RWPE2 (cell line): Measurements from ENCODE around the gene RHOV.
A peak's percentile ranks its signal among the peaks of the same experiment; 100 is the strongest.

Source experiments
- ATAC-seq: fragments of 200-7000 bp; cut with Tn5 transposase; 3 replicates; pipeline ENCODE4 v1.9.1; 2021; ENCODE audit warnings: low read depth
- DNase-seq: peaks from one replicate; pipeline ENCODE4 v3.0.0-alpha.2; 2020; ENCODE audit warnings: low spot score
- H3K27ac ChIP-seq: fragments of 450-650 bp; 2 replicates; pipeline ENCODE4 v1.5.1; 2017; ENCODE audit warnings: mild to moderate bottlenecking; ENCODE audit not compliant: poor library complexity, severe bottlenecking
- H3K27me3 ChIP-seq: fragments of 250-450 bp; sonication (Bioruptor Pico); 2 replicates; pipeline ENCODE4 v1.5.1; 2021; ENCODE audit warnings: mild to moderate bottlenecking, moderate library complexity; ENCODE audit not compliant: insufficient read depth, poor library complexity, severe bottlenecking
- H3K36me3 ChIP-seq: fragments of 250-450 bp; sonication (Bioruptor Pico); 2 replicates; pipeline ENCODE4 v1.5.1; 2020; ENCODE audit warnings: low read depth, mild to moderate bottlenecking, moderate library complexity
- H3K4me1 ChIP-seq: fragments of 250-450 bp; sonication (Bioruptor Pico); 2 replicates; pipeline ENCODE4 v1.5.1; 2021; ENCODE audit warnings: mild to moderate bottlenecking, moderate library complexity; ENCODE audit not compliant: insufficient read depth, poor library complexity, severe bottlenecking
- H3K4me3 ChIP-seq: fragments of 250-450 bp; sonication (Bioruptor Pico); 2 replicates; pipeline ENCODE4 v1.5.1; 2021; ENCODE audit warnings: mild to moderate bottlenecking, moderate library complexity; ENCODE audit not compliant: severe bottlenecking
- H3K9me3 ChIP-seq: fragments of 250-450 bp; sonication (Bioruptor Pico); 2 replicates; pipeline ENCODE4 v1.5.1; 2021; ENCODE audit warnings: mild to moderate bottlenecking, moderate library complexity; ENCODE audit not compliant: severe bottlenecking
- TF ChIP-seq, protein P1 (sequence below): fragments of 450-650 bp; IDR thresholded peaks from one replicate; pipeline ENCODE4 v1.5.1; 2017; ENCODE audit warnings: mild to moderate bottlenecking, moderate library complexity; ENCODE audit not compliant: poor library complexity, severe bottlenecking

Gene RHOV

GRCh38 chr15:40904552-40905201 is 30.6 kb upstream of the RHOV start:
- Histone ChIP-seq H3K27me3 (no peaks in the 10 kb centered on the region), H3K9me3 (no peaks in the 10 kb centered on the region), H3K4me1 (peaks cover 14% of the 10 kb centered on the region), H3K4me3 (no peak overlapping the region), H3K27ac (peak overlapping the region; percentile 86), H3K36me3 (peaks cover 28% of the 10 kb centered on the region)
- no peak for DNase-seq
- TF ChIP-seq, protein P1, sequence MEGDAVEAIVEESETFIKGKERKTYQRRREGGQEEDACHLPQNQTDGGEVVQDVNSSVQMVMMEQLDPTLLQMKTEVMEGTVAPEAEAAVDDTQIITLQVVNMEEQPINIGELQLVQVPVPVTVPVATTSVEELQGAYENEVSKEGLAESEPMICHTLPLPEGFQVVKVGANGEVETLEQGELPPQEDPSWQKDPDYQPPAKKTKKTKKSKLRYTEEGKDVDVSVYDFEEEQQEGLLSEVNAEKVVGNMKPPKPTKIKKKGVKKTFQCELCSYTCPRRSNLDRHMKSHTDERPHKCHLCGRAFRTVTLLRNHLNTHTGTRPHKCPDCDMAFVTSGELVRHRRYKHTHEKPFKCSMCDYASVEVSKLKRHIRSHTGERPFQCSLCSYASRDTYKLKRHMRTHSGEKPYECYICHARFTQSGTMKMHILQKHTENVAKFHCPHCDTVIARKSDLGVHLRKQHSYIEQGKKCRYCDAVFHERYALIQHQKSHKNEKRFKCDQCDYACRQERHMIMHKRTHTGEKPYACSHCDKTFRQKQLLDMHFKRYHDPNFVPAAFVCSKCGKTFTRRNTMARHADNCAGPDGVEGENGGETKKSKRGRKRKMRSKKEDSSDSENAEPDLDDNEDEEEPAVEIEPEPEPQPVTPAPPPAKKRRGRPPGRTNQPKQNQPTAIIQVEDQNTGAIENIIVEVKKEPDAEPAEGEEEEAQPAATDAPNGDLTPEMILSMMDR, result no peak
- no peak for ATAC-seq

- no peak overlapping the region for H3K4me3 ChIP-seq
- no peak for ATAC-seq
- peak overlapping the region; percentile 5 for H3K27ac ChIP-seq
- TF ChIP-seq, protein P1, result no peak
- peaks cover 14% of the 10 kb centered on the region for H3K4me1 ChIP-seq
- H3K27me3 ChIP-seq, result no peaks in the 10 kb centered on the region
- DNase-seq, result peak; percentile 73
- H3K36me3 ChIP-seq, result peaks cover 28% of the 10 kb centered on the region
- no peaks in the 10 kb centered on the region for H3K9me3 ChIP-seq
These were observed 28.8 kb upstream of the RHOV start for GRCh38 chr15:40902605-40903561.

- Histone ChIP-seq H3K9me3 (no peaks in the 10 kb centered on the region), H3K4me3 (no peak overlapping the region), H3K36me3 (peaks cover 42% of the 10 kb centered on the region), H3K27me3 (no peaks in the 10 kb centered on the region), H3K27ac (no peak overlapping the region), H3K4me1 (peaks cover 2% of the 10 kb centered on the region)
- TF ChIP-seq, protein P1, result no peak
- ATAC-seq, result no peak
- DNase-seq, result no peak
These were observed 27.0 kb upstream of the RHOV start for GRCh38 chr15:40901053-40901443.

GRCh38 chr15:40900256-40901052 is 26.4 kb upstream of the RHOV start:
- TF ChIP-seq, protein P1, result no peak

More at GRCh38 chr15:40900256-40901052, 26.4 kb upstream of the RHOV start:
- H3K9me3 ChIP-seq, result no peaks in the 10 kb centered on the region
- peaks cover 45% of the 10 kb centered on the region for H3K36me3 ChIP-seq
- H3K27ac ChIP-seq, result no peak overlapping the region
- ATAC-seq (no peak), DNase-seq (no peak)
- H3K4me1 ChIP-seq, result peaks cover 2% of the 10 kb centered on the region
- no peak overlapping the region for H3K4me3 ChIP-seq
- no peaks in the 10 kb centered on the region for H3K27me3 ChIP-seq
